Smooth muscle cell (in vitro differentiated cells): Measurements from ENCODE around the gene CARD18. TPM values are rescaled to one million over a fixed set of nuclear protein-coding genes. Genes with fewer than 3 reads are reported as not detected.

Experiments used
- DNase-seq: peaks from one replicate; lab custom pipeline; 2025; ENCODE audit not compliant: unreplicated experiment; lab: John Stamatoyannopoulos, UW
- H2AFZ ChIP-seq: fragments of 200-600 bp; sonication (generic); 2 replicates; pipeline ENCODE4 v1.6.0; 2016; ENCODE audit warnings: antibody characterized with exemption, low read depth, mild to moderate bottlenecking
- H3F3A ChIP-seq: fragments of 200-600 bp; sonication (generic); 2 replicates; pipeline ENCODE4 v1.6.0; 2017; ENCODE audit warnings: antibody characterized with exemption, low read depth
- H3K27ac ChIP-seq: fragments of 200-600 bp; sonication (generic); 2 replicates; pipeline ENCODE4 v1.5.1; 2016; ENCODE audit warnings: low read depth, mild to moderate bottlenecking
- H3K27me3 ChIP-seq: fragments of 200-600 bp; sonication (generic); 2 replicates; pipeline ENCODE4 v1.6.1; 2016; ENCODE audit warnings: low read depth, mild to moderate bottlenecking
- H3K36me3 ChIP-seq: fragments of 200-600 bp; sonication (generic); 2 replicates; pipeline ENCODE4 v1.5.1; 2016; ENCODE audit warnings: low read depth
- H3K4me1 ChIP-seq: fragments of 200-600 bp; sonication (generic); 2 replicates; pipeline ENCODE4 v1.5.1; 2016; ENCODE audit warnings: low read depth
- H3K4me2 ChIP-seq: fragments of 200-600 bp; sonication (generic); 2 replicates; pipeline ENCODE4 v1.6.0; 2016; ENCODE audit warnings: mild to moderate bottlenecking
- H3K4me3 ChIP-seq: fragments of 200-600 bp; sonication (generic); 2 replicates; pipeline ENCODE4 v1.5.1; 2016; ENCODE audit warnings: mild to moderate bottlenecking
- H3K79me2 ChIP-seq: fragments of 200-600 bp; sonication (generic); 2 replicates; pipeline ENCODE4 v1.6.0; 2016; ENCODE audit warnings: low read depth, mild to moderate bottlenecking
- H3K9ac ChIP-seq: fragments of 200-600 bp; sonication (generic); 2 replicates; pipeline ENCODE4 v1.6.0; 2016; ENCODE audit warnings: low read depth
- H3K9me3 ChIP-seq: fragments of 200-600 bp; sonication (generic); replicated peaks from 2 replicates; pipeline ENCODE4 v1.5.1; 2016; ENCODE audit warnings: low read depth
- H4K20me1 ChIP-seq: fragments of 200-600 bp; sonication (generic); 2 replicates; pipeline ENCODE4 v1.6.0; 2016; ENCODE audit warnings: low read depth
- WGBS: methylation state at CpG from one replicate; pipeline ENCODE4 v1.1.7; 2016; ENCODE audit warnings: low lambda C conversion rate; 5-methylcytosine and 5-hydroxymethylcytosine counted together
- polyA plus RNA-seq: library from polyadenylated mRNA; unstranded; fragments of >200 nt; fragmentation: Nextera tagmentation; extraction: Ambion mirVana; gene quantifications from 2 replicates; pipeline ENCODE4 v1.2.1, GENCODE V29; 2016
- total RNA-seq: library from RNA; depleted of rRNA; stranded (reverse); fragments of >200 nt; gene quantifications from 2 replicates; pipeline ENCODE4 v1.2.3, GENCODE V29; 2014
- TF ChIP-seq, protein P1 (sequence below): fragments of 200-600 bp; sonication (generic); IDR thresholded peaks from 2 replicates; pipeline ENCODE4 v1.5.1; 2017; ENCODE audit warnings: borderline replicate concordance, mild to moderate bottlenecking, antibody characterized with exemption; ENCODE audit not compliant: insufficient read depth, poor library complexity, severe bottlenecking

CARD18 gene
- total and polyA plus RNA-seq, 2 experiments from 2014 or later = not detected

DNA sequence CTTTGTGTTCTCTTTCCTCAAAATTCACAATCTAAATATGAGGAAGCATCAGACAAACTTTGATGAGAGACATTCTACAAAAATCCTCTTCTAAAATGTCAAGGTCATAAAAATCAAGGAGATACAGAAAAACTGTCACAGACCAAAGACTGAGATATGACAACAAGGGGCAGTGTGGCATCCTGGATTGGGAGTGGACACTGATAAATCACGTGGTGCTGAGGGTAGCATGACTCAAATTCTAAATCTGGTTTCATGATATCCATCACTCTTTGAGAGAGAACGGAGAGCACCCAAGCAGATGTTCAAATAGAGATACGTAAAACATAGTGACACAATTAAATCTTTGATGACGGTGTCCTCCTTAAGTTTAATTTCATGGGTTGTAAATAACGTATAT lies 13.0 kb upstream of the CARD18 start:
- no peaks in the 10 kb centered on the region for H3K36me3 ChIP-seq
- no peaks in the 10 kb centered on the region for H3K27me3 ChIP-seq
- no peak overlapping the region for H3K4me2 ChIP-seq
- no peak overlapping the region for H3K4me3 ChIP-seq
- H3K4me1 ChIP-seq = no peaks in the 10 kb centered on the region
- TF ChIP-seq, protein P1, sequence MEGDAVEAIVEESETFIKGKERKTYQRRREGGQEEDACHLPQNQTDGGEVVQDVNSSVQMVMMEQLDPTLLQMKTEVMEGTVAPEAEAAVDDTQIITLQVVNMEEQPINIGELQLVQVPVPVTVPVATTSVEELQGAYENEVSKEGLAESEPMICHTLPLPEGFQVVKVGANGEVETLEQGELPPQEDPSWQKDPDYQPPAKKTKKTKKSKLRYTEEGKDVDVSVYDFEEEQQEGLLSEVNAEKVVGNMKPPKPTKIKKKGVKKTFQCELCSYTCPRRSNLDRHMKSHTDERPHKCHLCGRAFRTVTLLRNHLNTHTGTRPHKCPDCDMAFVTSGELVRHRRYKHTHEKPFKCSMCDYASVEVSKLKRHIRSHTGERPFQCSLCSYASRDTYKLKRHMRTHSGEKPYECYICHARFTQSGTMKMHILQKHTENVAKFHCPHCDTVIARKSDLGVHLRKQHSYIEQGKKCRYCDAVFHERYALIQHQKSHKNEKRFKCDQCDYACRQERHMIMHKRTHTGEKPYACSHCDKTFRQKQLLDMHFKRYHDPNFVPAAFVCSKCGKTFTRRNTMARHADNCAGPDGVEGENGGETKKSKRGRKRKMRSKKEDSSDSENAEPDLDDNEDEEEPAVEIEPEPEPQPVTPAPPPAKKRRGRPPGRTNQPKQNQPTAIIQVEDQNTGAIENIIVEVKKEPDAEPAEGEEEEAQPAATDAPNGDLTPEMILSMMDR = no peak
- H3K79me2 ChIP-seq = no peaks in the 10 kb centered on the region
- no peaks in the 10 kb centered on the region for H4K20me1 ChIP-seq
- 85% methylated on average over 5 of the region's 5 CpGs for WGBS
- no peak for DNase-seq
- H3K9ac ChIP-seq = no peak overlapping the region
- H3K27ac ChIP-seq = no peak overlapping the region
- no peaks in the 10 kb centered on the region for H3K9me3 ChIP-seq
- H2AFZ ChIP-seq = no peak overlapping the region
- H3F3A ChIP-seq = no peaks in the 10 kb centered on the region

DNA sequence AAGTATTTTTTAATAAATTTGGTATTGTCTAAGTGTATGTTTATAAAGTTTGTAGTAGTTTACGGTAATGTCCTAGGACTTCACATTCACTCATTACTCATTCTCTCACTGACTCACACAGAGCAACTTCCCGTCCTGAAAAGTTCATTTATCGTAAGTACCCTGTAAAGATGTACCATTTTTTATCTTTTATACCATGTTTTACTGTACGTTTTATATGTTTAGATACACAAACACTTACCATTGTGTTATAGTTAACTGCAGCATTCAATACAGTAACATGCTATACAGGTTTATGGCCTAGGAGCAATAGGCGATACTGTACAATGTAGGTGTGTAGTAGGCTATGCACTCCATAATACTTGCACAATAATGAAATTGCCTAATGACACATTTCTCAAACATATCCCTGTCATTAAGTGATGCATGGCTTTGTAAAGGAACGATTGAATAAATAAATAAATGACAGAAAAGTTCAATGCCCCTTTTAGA lies 12.5 kb upstream of the CARD18 start:
- Histone ChIP-seq H3K36me3 (no peaks in the 10 kb centered on the region), H4K20me1 (no peaks in the 10 kb centered on the region), H3K79me2 (no peaks in the 10 kb centered on the region), H3K4me2 (no peak overlapping the region), H3F3A (no peaks in the 10 kb centered on the region), H3K4me3 (no peak overlapping the region), H3K9ac (no peak overlapping the region), H2AFZ (no peak overlapping the region), H3K27me3 (no peaks in the 10 kb centered on the region), H3K27ac (no peak overlapping the region), H3K9me3 (no peaks in the 10 kb centered on the region), H3K4me1 (no peaks in the 10 kb centered on the region)
- TF ChIP-seq, protein P1 = no peak
- WGBS = 76% methylated on average over 6 of the region's 6 CpGs
- DNase-seq = no peak

DNA sequence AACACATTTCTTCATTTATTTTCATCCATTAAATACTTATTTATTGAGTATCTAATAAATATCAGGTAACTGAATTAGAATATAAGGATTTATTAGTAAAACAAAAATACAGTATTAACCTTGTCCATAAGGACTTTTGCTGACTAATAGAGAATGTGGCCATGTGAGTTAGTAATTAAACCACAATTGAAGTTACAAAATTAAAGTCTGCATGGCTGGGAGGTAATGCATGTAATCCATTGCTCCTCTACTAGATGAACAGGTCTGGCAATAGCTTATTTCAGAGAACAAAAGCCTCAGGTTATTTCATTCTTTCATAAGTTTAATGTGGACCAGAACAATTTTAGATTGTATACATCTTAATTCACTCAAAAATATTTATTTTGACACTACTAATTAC lies 9.9 kb upstream of the CARD18 start:
- H3K27me3 ChIP-seq = no peaks in the 10 kb centered on the region
- H3K4me3 ChIP-seq = no peak overlapping the region
- no peak for DNase-seq
- no peak overlapping the region for H3K9ac ChIP-seq
- H3K4me1 ChIP-seq = no peaks in the 10 kb centered on the region
- H3K36me3 ChIP-seq = no peaks in the 10 kb centered on the region
- no peak overlapping the region for H3K4me2 ChIP-seq
- no peak overlapping the region for H3K27ac ChIP-seq
- no peaks in the 10 kb centered on the region for H4K20me1 ChIP-seq
- no peak overlapping the region for H2AFZ ChIP-seq
- no peaks in the 10 kb centered on the region for H3K79me2 ChIP-seq
- TF ChIP-seq, protein P1 = no peak
- no peaks in the 10 kb centered on the region for H3F3A ChIP-seq
- no peaks in the 10 kb centered on the region for H3K9me3 ChIP-seq

DNA sequence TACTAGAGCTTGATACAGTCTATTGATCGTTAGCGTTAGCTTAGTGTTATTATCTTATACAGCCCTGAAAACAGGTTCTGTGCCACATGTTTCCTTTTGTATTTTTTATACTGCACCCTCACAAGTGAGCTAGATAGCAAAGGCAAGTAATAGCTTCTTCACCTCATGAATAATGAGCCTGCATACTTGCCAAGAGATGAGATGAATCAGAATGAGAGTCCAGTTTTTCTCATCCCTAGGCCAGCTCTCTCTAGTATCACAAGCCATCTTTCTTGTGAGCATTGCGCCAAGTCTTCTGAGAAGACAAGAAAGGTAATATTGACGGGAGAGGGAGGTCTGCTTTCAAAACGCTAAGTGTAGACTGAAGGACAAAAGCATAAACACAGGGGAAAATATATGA lies 8.7 kb upstream of the CARD18 start:
- Histone ChIP-seq H3K4me3 (no peak overlapping the region), H2AFZ (no peak overlapping the region), H3K27ac (no peak overlapping the region), H3K27me3 (no peaks in the 10 kb centered on the region), H4K20me1 (no peaks in the 10 kb centered on the region), H3K9me3 (no peaks in the 10 kb centered on the region), H3F3A (no peaks in the 10 kb centered on the region), H3K79me2 (no peaks in the 10 kb centered on the region), H3K4me1 (no peaks in the 10 kb centered on the region), H3K4me2 (no peak overlapping the region), H3K36me3 (no peaks in the 10 kb centered on the region), H3K9ac (no peak overlapping the region)
- WGBS = 90% methylated on average over 5 of the region's 5 CpGs
- no peak for DNase-seq
- TF ChIP-seq, protein P1 = no peak
